Adrenal gland (tissue), 5 donors: Measurements from ENCODE around the gene CSRP1.

Experiments used
- CTCF ChIP-seq, 6 experiments: fragments of 450-650 bp in 4 of 6; fragments of 200-600 bp in 2 of 6; sonication (generic) in 1 of 6; IDR thresholded peaks; 1 replicate in 5 of 6; 2 replicates in 1 of 6; pipeline versions ENCODE4 v1.5.1 to v1.8.0; 2016 to 2021; ENCODE audit warnings: antibody characterized with exemption in 6 of 6, mild to moderate bottlenecking in 2 of 6, moderate library complexity in 1 of 6
- POLR2A ChIP-seq, 2 donors: fragments of 450-650 bp; IDR thresholded peaks; one replicate each; pipeline ENCODE4 v1.6.1; 2017; ENCODE audit warnings: antibody characterized with exemption in 2 of 2, mild to moderate bottlenecking in 2 of 2, moderate library complexity in 1 of 2
- donor health status: DM: no; HTN: no; CAD: no.

- TF ChIP-seq CTCF (IDR thresholded peaks at IDR 0.05) (no peak), POLR2A (IDR thresholded peaks at IDR 0.05) (peak; percentile 52 to 53)
These were observed 32.0 kb upstream of the CSRP1 start, which contains the start of gene NAV1 for GRCh38 chr1:201538612-201539551.
